Loucy (cell line): ENCODE results near the gene TENT4A.

Experiments used
- H2AFZ ChIP-seq: fragments of 200-600 bp; sonication (generic); 2 replicates; pipeline ENCODE4 v1.6.0; 2016; ENCODE audit warnings: antibody characterized with exemption, mild to moderate bottlenecking, low read length, moderate library complexity
- H3F3A ChIP-seq: fragments of 200-600 bp; 2 replicates; pipeline ENCODE4 v1.6.0; 2016; ENCODE audit warnings: antibody characterized with exemption, low read depth, mild to moderate bottlenecking
- H3K27me3 ChIP-seq: fragments of 200-600 bp; sonication (generic); 2 replicates; pipeline ENCODE4 v1.6.1; 2014; ENCODE audit warnings: low read length, mild to moderate bottlenecking; ENCODE audit not compliant: insufficient read depth, poor library complexity, severe bottlenecking
- H3K36me3 ChIP-seq: fragments of 200-600 bp; sonication (generic); 2 replicates; pipeline ENCODE4 v1.6.1; 2016; ENCODE audit warnings: low read length; ENCODE audit not compliant: insufficient read depth
- H3K4me1 ChIP-seq: fragments of 200-600 bp; sonication (generic); 2 replicates; pipeline ENCODE4 v1.5.1; 2014; ENCODE audit warnings: low read length, mild to moderate bottlenecking; ENCODE audit not compliant: insufficient read depth, poor library complexity, severe bottlenecking
- H3K4me2 ChIP-seq: fragments of 200-600 bp; sonication (generic); 2 replicates; pipeline ENCODE4 v1.6.0; 2014; ENCODE audit warnings: antibody characterized with exemption, low read length, low read depth, mild to moderate bottlenecking; ENCODE audit not compliant: poor library complexity, severe bottlenecking
- H3K4me3 ChIP-seq: fragments of 200-600 bp; sonication (generic); 2 replicates; pipeline ENCODE4 v1.5.1; 2014; ENCODE audit warnings: low read length, mild to moderate bottlenecking, mixed read lengths; ENCODE audit not compliant: poor library complexity, severe bottlenecking
- H3K79me2 ChIP-seq: fragments of 200-600 bp; sonication (generic); 2 replicates; pipeline ENCODE4 v1.6.1; 2014; ENCODE audit warnings: low read length; ENCODE audit not compliant: insufficient read depth
- H3K9ac ChIP-seq: fragments of 200-600 bp; sonication (generic); 2 replicates; pipeline ENCODE4 v1.6.0; 2014; ENCODE audit warnings: mild to moderate bottlenecking, low read depth, low read length, moderate library complexity; ENCODE audit not compliant: poor library complexity, severe bottlenecking
- H3K9me2 ChIP-seq: fragments of 200-600 bp; sonication (generic); replicated peaks from 2 replicates; pipeline ENCODE4 v1.6.1; 2016; ENCODE audit warnings: low read depth, low read length, mixed read lengths
- H3K9me3 ChIP-seq: fragments of 200-600 bp; sonication (generic); 2 replicates; pipeline ENCODE4 v1.6.1; 2014; ENCODE audit warnings: mild to moderate bottlenecking, antibody characterized with exemption, low read length, low read depth; ENCODE audit not compliant: insufficient read depth
- H4K20me1 ChIP-seq: fragments of 200-600 bp; sonication (generic); 2 replicates; pipeline ENCODE4 v1.6.0; 2014; ENCODE audit warnings: antibody characterized with exemption, low read length, mild to moderate bottlenecking; ENCODE audit not compliant: insufficient read depth, poor library complexity, severe bottlenecking
- CTCF ChIP-seq: fragments of 200-600 bp; sonication (generic); conservative IDR thresholded peaks from 2 replicates; pipeline ENCODE4 v1.5.1; 2014; ENCODE audit warnings: mild to moderate bottlenecking, antibody characterized with exemption, low read length
- EZH2phosphoT487 ChIP-seq: fragments of 200-600 bp; IDR thresholded peaks from 2 replicates; pipeline ENCODE4 v1.6.1; 2018; ENCODE audit warnings: antibody characterized with exemption, mild to moderate bottlenecking, moderate library complexity, borderline replicate concordance

The TENT4A gene

GRCh38 chr5:6759983-6760382, 46.8 kb downstream of the TENT4A start:
- H3K36me3 ChIP-seq: peaks cover 38% of the 10 kb centered on the region; the same call in 1 of the 2 replicates
- H3K4me1 ChIP-seq: no peaks in the 10 kb centered on the region
- no peaks in the 10 kb centered on the region for H3F3A ChIP-seq
- H3K27me3 ChIP-seq: no peaks in the 10 kb centered on the region
- H3K9ac ChIP-seq: no peak overlapping the region
- TF ChIP-seq CTCF (no peak), EZH2phosphoT487 (no peak)
- no peaks in the 10 kb centered on the region for H4K20me1 ChIP-seq
- no peaks in the 10 kb centered on the region for H3K79me2 ChIP-seq
- H3K4me3 ChIP-seq: no peak overlapping the region
- no peak overlapping the region for H3K4me2 ChIP-seq
- H2AFZ ChIP-seq: no peak overlapping the region
- H3K9me3 ChIP-seq: no peaks in the 10 kb centered on the region
- no peaks in the 10 kb centered on the region for H3K9me2 ChIP-seq

- Histone ChIP-seq H3K4me1 (peaks cover 3% of the 10 kb centered on the region), H3F3A (no peaks in the 10 kb centered on the region), H4K20me1 (no peaks in the 10 kb centered on the region), H2AFZ (no peak overlapping the region), H3K9me3 (no peaks in the 10 kb centered on the region), H3K9me2 (no peaks in the 10 kb centered on the region), H3K9ac (no peak overlapping the region), H3K27me3 (no peaks in the 10 kb centered on the region), H3K4me2 (no peak overlapping the region), H3K36me3 (peaks cover 31% of the 10 kb centered on the region; the same call in 1 of the 2 replicates), H3K4me3 (no peak overlapping the region), H3K79me2 (no peaks in the 10 kb centered on the region)
- TF ChIP-seq CTCF (no peak), EZH2phosphoT487 (no peak)
Observed at GRCh38 chr5:6760686-6761085, 47.5 kb downstream of the TENT4A start.

GRCh38 chr5:6761333-6761732, 48.1 kb downstream of the TENT4A start:
- H3K79me2 ChIP-seq: no peaks in the 10 kb centered on the region
- H4K20me1 ChIP-seq: no peaks in the 10 kb centered on the region
- TF ChIP-seq EZH2phosphoT487 (no peak), CTCF (no peak)

More at GRCh38 chr5:6761333-6761732, 48.1 kb downstream of the TENT4A start:
- Histone ChIP-seq H3K4me2 (no peak overlapping the region), H3K9ac (no peak overlapping the region), H3K27me3 (no peaks in the 10 kb centered on the region), H3K9me3 (no peaks in the 10 kb centered on the region), H3K9me2 (no peaks in the 10 kb centered on the region), H3K36me3 (peaks cover 24% of the 10 kb centered on the region; the same call in 1 of the 2 replicates), H3K4me3 (no peak overlapping the region), H3K4me1 (peaks cover 9% of the 10 kb centered on the region), H2AFZ (no peak overlapping the region), H3F3A (peaks cover 4% of the 10 kb centered on the region; the same call in 1 of the 2 replicates)
